Rectal smooth muscle tissue (tissue), 1 donor: ENCODE data around the gene ADGRE1.

ENCODE experiments used
- H3K27ac ChIP-seq: one replicate; pipeline ENCODE4 v1.7.0; 2013; ENCODE audit warnings: low read depth, low read length, inconsistent platforms
- H3K27me3 ChIP-seq: one replicate; pipeline ENCODE4 v1.7.0; 2013; ENCODE audit warnings: low read length; ENCODE audit not compliant: control insufficient read depth, insufficient read depth
- H3K36me3 ChIP-seq: one replicate; pipeline ENCODE4 v1.7.0; 2013; ENCODE audit warnings: low read length; ENCODE audit not compliant: control insufficient read depth, insufficient read depth
- H3K4me1 ChIP-seq: one replicate; pipeline ENCODE4 v1.7.0; 2013; ENCODE audit warnings: low read length; ENCODE audit not compliant: control insufficient read depth, insufficient read depth
- H3K4me3 ChIP-seq: one replicate; pipeline ENCODE4 v1.7.0; 2013; ENCODE audit warnings: low read length
- H3K9ac ChIP-seq: one replicate; pipeline ENCODE4 v1.7.0; 2013; ENCODE audit warnings: low read length

ADGRE1 gene, protein sequence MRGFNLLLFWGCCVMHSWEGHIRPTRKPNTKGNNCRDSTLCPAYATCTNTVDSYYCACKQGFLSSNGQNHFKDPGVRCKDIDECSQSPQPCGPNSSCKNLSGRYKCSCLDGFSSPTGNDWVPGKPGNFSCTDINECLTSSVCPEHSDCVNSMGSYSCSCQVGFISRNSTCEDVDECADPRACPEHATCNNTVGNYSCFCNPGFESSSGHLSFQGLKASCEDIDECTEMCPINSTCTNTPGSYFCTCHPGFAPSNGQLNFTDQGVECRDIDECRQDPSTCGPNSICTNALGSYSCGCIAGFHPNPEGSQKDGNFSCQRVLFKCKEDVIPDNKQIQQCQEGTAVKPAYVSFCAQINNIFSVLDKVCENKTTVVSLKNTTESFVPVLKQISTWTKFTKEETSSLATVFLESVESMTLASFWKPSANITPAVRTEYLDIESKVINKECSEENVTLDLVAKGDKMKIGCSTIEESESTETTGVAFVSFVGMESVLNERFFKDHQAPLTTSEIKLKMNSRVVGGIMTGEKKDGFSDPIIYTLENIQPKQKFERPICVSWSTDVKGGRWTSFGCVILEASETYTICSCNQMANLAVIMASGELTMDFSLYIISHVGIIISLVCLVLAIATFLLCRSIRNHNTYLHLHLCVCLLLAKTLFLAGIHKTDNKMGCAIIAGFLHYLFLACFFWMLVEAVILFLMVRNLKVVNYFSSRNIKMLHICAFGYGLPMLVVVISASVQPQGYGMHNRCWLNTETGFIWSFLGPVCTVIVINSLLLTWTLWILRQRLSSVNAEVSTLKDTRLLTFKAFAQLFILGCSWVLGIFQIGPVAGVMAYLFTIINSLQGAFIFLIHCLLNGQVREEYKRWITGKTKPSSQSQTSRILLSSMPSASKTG

DNA sequence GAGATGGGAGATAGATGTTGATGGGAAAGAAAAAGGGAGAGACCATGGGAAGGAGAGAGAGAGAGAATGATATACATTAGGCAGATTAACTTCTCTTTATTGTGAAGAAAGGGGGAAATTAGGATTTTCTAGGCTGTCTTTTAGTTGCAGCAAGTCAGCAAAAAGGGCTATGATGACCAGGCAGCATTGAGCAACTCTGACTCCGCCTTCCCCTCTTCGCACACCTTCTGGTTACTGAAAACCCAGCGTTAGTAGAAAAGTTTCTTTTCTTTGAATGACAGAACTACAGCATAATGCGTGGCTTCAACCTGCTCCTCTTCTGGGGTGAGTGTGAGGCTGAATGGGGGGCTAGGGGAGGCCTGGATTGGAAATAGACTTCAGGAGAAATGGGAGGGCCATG is at the start of gene ADGRE1:
TSS of gene ADGRE1 (plus strand) at position 264 of the 400 bp plus-strand sequence. CDS start at position 294, 30 bp downstream.
- no peaks in the 10 kb centered on the region for H3K4me1 ChIP-seq
- no peaks in the 10 kb centered on the region for H3K27me3 ChIP-seq
- H3K36me3 ChIP-seq, result no peaks in the 10 kb centered on the region
- no peak within 1 kb of the TSS for H3K9ac ChIP-seq
- no peak within 1 kb of the TSS for H3K27ac ChIP-seq
- H3K4me3 ChIP-seq, result no peak within 1 kb of the TSS

DNA sequence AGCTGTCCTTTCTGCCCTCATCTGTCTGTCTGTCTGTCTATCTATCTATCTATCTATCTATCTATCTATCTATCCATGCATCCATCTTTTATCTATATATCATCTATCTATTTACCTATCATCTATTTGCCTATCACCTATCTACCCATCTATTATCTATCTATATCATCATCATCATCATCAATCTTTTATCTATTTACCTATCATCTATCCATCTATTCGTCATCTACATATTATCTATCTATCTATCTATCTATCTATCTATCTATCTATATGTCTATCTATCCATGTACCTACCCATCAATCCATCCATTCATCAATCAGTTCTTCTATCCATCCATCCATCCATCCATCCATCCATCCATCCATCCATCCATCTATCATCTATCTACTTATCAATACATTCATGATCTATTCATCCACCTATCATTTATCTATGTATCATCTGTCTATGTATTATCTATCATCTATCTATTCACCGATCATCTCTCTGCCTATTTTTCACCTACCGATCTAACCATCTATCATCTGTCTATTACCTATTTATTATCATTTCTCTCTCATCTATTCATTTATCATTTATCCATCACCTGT is 49.2 kb upstream of the ADGRE1 start:
- Histone ChIP-seq H3K4me1 (no peaks in the 10 kb centered on the region), H3K4me3 (no peak overlapping the region), H3K9ac (no peak overlapping the region), H3K36me3 (no peaks in the 10 kb centered on the region), H3K27ac (no peak overlapping the region), H3K27me3 (no peaks in the 10 kb centered on the region)

DNA sequence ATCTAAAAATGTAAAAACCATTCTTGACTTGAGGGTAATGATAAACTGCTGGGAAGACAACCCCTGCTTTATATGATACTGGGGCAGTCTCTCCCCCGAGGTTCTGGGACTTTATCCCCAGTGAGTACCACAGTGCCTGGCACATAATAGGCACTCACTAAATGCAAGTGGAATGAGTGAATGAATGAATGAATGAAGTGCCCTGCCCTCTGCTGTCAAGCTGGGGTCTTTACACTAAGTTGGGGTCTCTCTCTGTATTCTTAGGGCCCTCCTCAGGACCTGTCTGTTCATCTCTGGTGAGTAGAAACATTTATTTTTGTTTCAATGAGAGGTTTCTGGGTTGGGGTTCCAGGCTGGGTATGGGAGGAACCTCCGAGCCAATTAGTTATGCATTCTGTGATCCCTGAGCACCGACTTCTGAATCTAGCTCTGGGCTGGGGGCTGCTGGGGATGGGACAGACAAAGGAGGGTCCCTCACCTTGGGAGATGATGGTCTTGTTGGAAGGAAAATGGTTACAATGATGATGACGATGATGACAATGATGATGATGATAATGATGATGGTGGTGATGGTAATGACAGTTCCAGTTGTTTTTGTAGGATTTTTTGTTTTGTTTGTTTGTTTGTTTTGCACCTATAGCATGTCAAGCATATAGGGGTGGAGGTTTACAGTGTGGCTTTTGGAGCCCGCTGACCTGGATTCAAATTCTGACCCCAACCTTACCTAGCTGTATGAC is 44.3 kb upstream of the ADGRE1 start:
- Histone ChIP-seq H3K4me3 (no peak overlapping the region), H3K36me3 (no peaks in the 10 kb centered on the region), H3K9ac (no peak overlapping the region), H3K27me3 (no peaks in the 10 kb centered on the region), H3K4me1 (no peaks in the 10 kb centered on the region), H3K27ac (no peak overlapping the region)

DNA sequence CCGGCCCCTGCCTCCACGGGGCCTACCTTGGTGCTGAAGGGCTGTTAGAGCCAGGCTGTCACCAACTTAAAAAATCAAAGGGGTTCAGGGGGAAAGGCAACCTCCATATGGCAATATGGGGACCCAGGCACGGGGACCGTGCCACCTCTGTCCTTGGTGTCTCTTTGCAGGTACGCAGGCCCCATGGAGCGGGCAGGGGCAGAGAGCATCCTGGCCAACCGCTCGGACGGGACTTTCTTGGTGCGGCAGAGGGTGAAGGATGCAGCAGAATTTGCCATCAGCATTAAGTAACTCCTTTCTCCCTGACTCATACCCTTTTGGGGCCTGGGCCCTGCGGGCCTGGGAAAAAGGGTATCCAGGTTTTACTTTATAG is 39.6 kb upstream of the ADGRE1 start:
- Histone ChIP-seq H3K4me3 (no peak overlapping the region), H3K4me1 (no peaks in the 10 kb centered on the region), H3K27me3 (no peaks in the 10 kb centered on the region), H3K27ac (no peak overlapping the region), H3K9ac (no peak overlapping the region), H3K36me3 (no peaks in the 10 kb centered on the region)

DNA sequence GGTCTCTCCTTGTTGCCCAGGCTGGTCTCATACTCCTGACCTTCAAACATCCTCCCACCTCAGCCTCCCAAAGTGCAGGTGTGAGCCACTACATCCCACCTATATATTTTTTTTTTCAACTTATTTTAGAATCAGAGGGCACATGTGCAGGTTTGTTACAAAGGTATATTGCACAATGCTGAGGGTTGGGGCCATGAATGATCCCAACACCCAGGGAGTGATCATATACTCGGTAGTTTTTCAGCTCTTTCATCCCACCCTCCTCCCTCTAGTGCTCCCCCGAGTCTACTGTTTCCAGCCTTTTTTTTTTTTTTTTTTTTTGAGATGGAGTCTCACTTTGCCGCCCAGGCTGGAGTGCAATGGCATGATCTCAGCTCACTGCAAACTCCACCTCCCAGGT is 38.4 kb upstream of the ADGRE1 start:
- Histone ChIP-seq H3K4me3 (no peak overlapping the region), H3K27me3 (no peaks in the 10 kb centered on the region), H3K9ac (no peak overlapping the region), H3K36me3 (no peaks in the 10 kb centered on the region), H3K27ac (no peak overlapping the region), H3K4me1 (no peaks in the 10 kb centered on the region)

DNA sequence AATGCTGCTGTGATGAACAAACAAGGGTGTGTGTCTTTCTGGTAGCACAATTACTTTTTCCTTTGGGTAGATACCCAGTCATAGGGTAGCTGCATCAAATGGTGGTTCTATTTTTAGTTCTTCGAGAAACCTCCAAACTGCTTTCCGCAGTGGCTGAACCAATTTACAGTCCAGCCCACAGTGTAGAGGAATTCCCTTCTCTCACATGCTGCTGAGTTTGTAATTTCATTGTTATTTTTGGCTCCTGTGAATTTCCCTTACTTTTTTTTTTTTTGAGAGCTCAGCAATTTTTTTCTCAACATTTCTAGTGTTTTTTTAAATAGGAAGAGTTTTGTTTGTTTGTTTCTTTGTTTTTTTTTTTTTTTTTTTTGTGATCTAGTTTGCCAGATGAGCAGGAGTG is 37.5 kb upstream of the ADGRE1 start:
- Histone ChIP-seq H3K4me1 (no peaks in the 10 kb centered on the region), H3K27ac (no peak overlapping the region), H3K27me3 (no peaks in the 10 kb centered on the region), H3K36me3 (no peaks in the 10 kb centered on the region), H3K4me3 (no peak overlapping the region), H3K9ac (no peak overlapping the region)

DNA sequence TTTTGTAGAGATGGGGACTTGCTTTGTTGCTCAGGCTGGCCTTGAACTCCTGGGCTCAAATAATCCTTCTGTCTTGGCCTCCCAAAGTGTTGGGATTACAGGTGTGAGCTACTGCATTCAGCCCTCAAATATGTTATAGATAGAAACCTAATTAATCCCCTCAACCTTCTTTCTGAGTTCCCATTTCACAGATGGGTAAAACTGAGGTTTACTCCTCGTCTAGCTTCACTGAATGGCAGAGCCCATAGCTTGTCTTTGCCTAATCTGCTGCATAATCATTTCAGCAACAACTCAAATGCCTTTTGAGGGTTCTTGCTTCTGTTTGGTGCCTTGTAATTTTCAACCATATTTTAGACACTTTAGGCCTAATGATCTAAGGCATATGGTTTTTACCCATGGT is 36.0 kb upstream of the ADGRE1 start:
- Histone ChIP-seq H3K4me1 (no peaks in the 10 kb centered on the region), H3K27ac (no peak overlapping the region), H3K27me3 (no peaks in the 10 kb centered on the region), H3K4me3 (no peak overlapping the region), H3K36me3 (no peaks in the 10 kb centered on the region), H3K9ac (no peak overlapping the region)

DNA sequence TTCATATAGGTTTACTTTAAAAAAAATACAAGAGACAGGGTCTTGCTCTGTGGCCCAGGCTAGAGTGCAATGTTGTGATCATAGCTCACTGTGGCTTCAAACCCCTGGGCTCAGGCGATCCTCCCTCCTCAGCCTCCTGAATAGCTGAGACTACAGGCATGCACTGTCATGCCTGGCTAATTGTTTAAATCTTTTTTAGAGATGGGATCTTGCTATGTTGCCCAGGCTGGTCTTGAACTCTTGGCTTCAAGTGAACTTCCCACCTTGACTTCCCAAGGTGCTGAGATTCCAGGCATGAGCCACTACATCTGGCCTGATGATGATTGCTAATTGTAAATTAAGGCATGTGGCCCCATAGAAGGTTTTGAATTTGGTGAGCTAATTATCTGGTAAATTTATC is 35.4 kb upstream of the ADGRE1 start:
- H3K27ac ChIP-seq, result no peak overlapping the region
- no peak overlapping the region for H3K4me3 ChIP-seq
- H3K27me3 ChIP-seq, result no peaks in the 10 kb centered on the region
- no peaks in the 10 kb centered on the region for H3K4me1 ChIP-seq
- H3K36me3 ChIP-seq, result no peaks in the 10 kb centered on the region
- H3K9ac ChIP-seq, result no peak overlapping the region

DNA sequence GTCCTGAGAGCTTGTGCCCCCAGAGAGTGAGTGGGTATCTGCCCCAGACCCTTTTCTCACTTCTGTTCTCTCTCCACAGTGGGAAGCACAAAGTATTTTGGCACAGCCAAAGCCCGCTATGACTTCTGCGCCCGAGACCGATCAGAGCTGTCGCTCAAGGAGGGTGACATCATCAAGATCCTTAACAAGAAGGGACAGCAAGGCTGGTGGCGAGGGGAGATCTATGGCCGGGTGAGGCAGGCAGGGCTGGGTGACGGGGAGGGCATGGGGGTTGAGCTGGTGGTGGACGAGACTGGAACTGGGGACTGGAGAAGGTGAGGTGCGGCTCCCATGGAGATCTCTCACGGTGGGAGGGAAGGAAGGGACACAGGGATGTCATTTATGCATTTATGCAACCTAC is 33.5 kb upstream of the ADGRE1 start:
- H3K4me3 ChIP-seq, result no peak overlapping the region
- H3K27me3 ChIP-seq, result no peaks in the 10 kb centered on the region
- no peaks in the 10 kb centered on the region for H3K36me3 ChIP-seq
- no peaks in the 10 kb centered on the region for H3K4me1 ChIP-seq
- H3K27ac ChIP-seq, result no peak overlapping the region
- H3K9ac ChIP-seq, result no peak overlapping the region

DNA sequence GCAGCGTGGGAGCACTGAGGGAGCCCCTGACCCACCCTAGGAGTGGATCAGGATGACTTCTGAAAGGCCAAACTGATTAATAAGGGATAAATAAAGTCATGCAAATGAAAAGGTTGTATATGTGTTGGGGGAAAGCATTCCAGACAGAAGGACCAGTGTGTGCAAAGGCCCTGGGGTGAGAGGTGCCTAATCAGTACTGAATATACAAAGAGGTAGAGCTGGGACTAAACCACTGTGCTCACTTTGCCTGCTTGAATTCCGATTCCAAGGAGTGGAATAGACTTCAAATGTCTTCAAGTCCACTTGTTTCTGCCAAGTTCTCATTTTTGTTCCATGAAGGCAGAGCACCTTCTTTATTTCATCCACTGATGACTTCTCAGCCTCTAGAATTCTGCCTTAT is 32.6 kb upstream of the ADGRE1 start:
- no peaks in the 10 kb centered on the region for H3K36me3 ChIP-seq
- no peaks in the 10 kb centered on the region for H3K4me1 ChIP-seq
- H3K9ac ChIP-seq, result no peak overlapping the region
- no peak overlapping the region for H3K4me3 ChIP-seq
- no peak overlapping the region for H3K27ac ChIP-seq
- no peaks in the 10 kb centered on the region for H3K27me3 ChIP-seq

DNA sequence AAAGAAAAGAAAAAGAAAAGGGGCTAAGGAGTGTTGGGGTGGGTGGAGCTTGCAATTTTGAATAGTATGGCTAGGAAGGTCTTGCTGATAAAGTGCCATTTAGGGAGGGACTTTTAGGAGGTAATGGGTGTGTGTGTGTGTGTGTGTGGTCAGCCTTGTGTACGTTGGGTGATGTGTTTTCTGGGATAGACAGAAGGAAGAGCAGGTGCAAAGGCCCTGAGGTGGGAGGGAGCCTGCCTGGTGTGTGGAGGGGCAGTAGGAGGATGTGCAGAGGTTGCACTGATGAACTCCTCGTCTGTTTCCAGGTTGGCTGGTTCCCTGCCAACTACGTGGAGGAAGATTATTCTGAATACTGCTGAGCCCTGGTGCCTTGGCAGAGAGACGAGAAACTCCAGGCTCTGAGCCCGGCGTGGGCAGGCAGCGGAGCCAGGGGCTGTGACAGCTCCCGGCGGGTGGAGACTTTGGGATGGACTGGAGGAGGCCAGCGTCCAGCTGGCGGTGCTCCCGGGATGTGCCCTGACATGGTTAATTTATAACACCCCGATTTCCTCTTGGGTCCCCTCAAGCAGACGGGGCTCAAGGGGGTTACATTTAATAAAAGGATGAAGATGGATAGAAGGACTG is 30.5 kb upstream of the ADGRE1 start:
- Histone ChIP-seq H3K4me3 (no peak overlapping the region), H3K27me3 (no peaks in the 10 kb centered on the region), H3K27ac (no peak overlapping the region), H3K36me3 (no peaks in the 10 kb centered on the region), H3K9ac (no peak overlapping the region), H3K4me1 (no peaks in the 10 kb centered on the region)
